B cell (primary cell): ENCODE measurements around the gene PTGES3L.

Experiments
- EZH2 ChIP-seq: IDR thresholded peaks from 2 replicates; pipeline ENCODE4 v1.6.1; 2012; ENCODE audit warnings: borderline replicate concordance, low read depth, mild to moderate bottlenecking, moderate library complexity, low read length; ENCODE audit not compliant: insufficient read depth, poor library complexity, severe bottlenecking
- TF ChIP-seq, protein P1 (sequence below): fragments of 200-600 bp; IDR thresholded peaks from one replicate; pipeline ENCODE4 v1.8.0; 2022; ENCODE audit warnings: antibody characterized with exemption, mild to moderate bottlenecking

DNA sequence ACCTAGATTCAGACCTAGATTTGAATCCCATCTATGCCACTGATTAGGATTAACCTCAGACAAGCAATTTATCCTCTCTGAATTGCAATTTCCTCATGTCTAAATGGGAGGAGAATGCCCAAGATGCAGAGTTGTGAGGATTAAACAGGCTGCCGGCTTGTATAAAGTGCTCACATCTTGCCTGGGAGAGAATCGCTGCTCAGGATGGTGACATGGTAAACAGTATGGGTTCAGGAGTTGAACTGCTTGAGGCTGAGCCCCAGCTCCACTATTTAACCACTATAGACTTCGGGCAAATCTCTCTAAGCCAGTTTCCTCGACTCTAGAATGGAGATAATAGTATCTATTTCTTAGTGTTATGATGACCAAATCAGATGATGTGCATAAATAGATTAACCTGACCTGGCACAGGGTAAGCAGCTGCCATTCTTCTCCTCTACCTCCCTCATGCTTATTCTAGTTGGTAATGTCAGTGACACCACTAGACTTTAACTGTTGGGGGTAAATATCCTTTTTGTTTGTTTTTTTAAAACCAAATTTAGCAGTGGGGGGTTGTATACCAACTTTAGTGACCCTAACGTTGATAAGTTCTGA lies 17.6 kb upstream of the PTGES3L start:
- TF ChIP-seq, protein P1, sequence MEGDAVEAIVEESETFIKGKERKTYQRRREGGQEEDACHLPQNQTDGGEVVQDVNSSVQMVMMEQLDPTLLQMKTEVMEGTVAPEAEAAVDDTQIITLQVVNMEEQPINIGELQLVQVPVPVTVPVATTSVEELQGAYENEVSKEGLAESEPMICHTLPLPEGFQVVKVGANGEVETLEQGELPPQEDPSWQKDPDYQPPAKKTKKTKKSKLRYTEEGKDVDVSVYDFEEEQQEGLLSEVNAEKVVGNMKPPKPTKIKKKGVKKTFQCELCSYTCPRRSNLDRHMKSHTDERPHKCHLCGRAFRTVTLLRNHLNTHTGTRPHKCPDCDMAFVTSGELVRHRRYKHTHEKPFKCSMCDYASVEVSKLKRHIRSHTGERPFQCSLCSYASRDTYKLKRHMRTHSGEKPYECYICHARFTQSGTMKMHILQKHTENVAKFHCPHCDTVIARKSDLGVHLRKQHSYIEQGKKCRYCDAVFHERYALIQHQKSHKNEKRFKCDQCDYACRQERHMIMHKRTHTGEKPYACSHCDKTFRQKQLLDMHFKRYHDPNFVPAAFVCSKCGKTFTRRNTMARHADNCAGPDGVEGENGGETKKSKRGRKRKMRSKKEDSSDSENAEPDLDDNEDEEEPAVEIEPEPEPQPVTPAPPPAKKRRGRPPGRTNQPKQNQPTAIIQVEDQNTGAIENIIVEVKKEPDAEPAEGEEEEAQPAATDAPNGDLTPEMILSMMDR: no peak
- TF ChIP-seq EZH2: no peak
